GM19035 (cell line): ENCODE results near the gene KCNH1.

ENCODE experiments used
- ATAC-seq: cut with Tn5 transposase; IDR thresholded peaks from one replicate; pipeline ENCODE4 v1.9.1; 2021; ENCODE audit not compliant: unreplicated experiment

Gene KCNH1

GRCh38 chr1:210932104-210932503 is 201.8 kb downstream of the KCNH1 start:
- ATAC-seq = no peak

GRCh38 chr1:210922666-210923065 is 211.3 kb downstream of the KCNH1 start:
- ATAC-seq = no peak

GRCh38 chr1:210920716-210921694 is 212.9 kb downstream of the KCNH1 start:
- no peak for ATAC-seq

GRCh38 chr1:210920258-210920657 is 213.7 kb downstream of the KCNH1 start:
- ATAC-seq = no peak

- no peak for ATAC-seq
Observed at GRCh38 chr1:210918893-210919292, 215.1 kb downstream of the KCNH1 start.

GRCh38 chr1:210917560-210918169 is 216.3 kb downstream of the KCNH1 start:
- no peak for ATAC-seq

- no peak for ATAC-seq
Observed at GRCh38 chr1:210916548-210916947, 217.4 kb downstream of the KCNH1 start.

- ATAC-seq = no peak
Observed at GRCh38 chr1:210915890-210916507, 217.9 kb downstream of the KCNH1 start.

- ATAC-seq = no peak
Observed at GRCh38 chr1:210912752-210913151, 221.2 kb downstream of the KCNH1 start.

- no peak for ATAC-seq
Observed at GRCh38 chr1:210910020-210910575, 223.8 kb downstream of the KCNH1 start.

GRCh38 chr1:210908791-210909190 is 225.2 kb downstream of the KCNH1 start:
- ATAC-seq = no peak

GRCh38 chr1:210908257-210908656 is 225.7 kb downstream of the KCNH1 start:
- no peak for ATAC-seq

GRCh38 chr1:210907251-210907805 is 226.6 kb downstream of the KCNH1 start:
- no peak for ATAC-seq

- no peak for ATAC-seq
Observed at GRCh38 chr1:210905944-210906453, 227.9 kb downstream of the KCNH1 start.

GRCh38 chr1:210905365-210905904 is 228.5 kb downstream of the KCNH1 start:
- no peak for ATAC-seq

GRCh38 chr1:210901981-210902770 is 231.8 kb downstream of the KCNH1 start:
- ATAC-seq = no peak

GRCh38 chr1:210900820-210901219 is 233.1 kb downstream of the KCNH1 start:
- ATAC-seq = no peak

- ATAC-seq = no peak
Observed at GRCh38 chr1:210900079-210900478, 233.9 kb downstream of the KCNH1 start.

GRCh38 chr1:210899676-210900075 is 234.3 kb downstream of the KCNH1 start:
- no peak for ATAC-seq

GRCh38 chr1:210898473-210898872 is 235.5 kb downstream of the KCNH1 start:
- no peak for ATAC-seq
